HEK293 (cell line): ENCODE measurements around the gene GJA1.

Experiments
- ZBTB8A ChIP-seq: fragments of 450-650 bp; formaldehyde crosslinking; IDR thresholded peaks from 2 replicates; pipeline ENCODE4 v1.5.1; 2016; ENCODE audit warnings: missing biosample characterization, missing genetic modification characterization
- ZFP3 ChIP-seq: fragments of 450-650 bp; formaldehyde crosslinking; IDR thresholded peaks from 2 replicates; pipeline ENCODE4 v1.5.1; 2016; ENCODE audit warnings: low read depth, missing biosample characterization, missing genetic modification characterization
- ZNF140 ChIP-seq: fragments of 450-650 bp; formaldehyde crosslinking; IDR thresholded peaks from 2 replicates; pipeline ENCODE4 v1.5.1; 2016; ENCODE audit warnings: missing biosample characterization, missing genetic modification characterization
- ZNF202 ChIP-seq: fragments of 450-650 bp; formaldehyde crosslinking; IDR thresholded peaks from 2 replicates; pipeline ENCODE4 v1.5.1; 2016; ENCODE audit warnings: missing biosample characterization, missing genetic modification characterization, borderline replicate concordance
- ZNF266 ChIP-seq: fragments of 450-650 bp; formaldehyde crosslinking; IDR thresholded peaks from 2 replicates; pipeline ENCODE4 v1.5.1; 2016; ENCODE audit warnings: missing biosample characterization, missing genetic modification characterization, low read depth
- ZNF394 ChIP-seq: fragments of 450-650 bp; formaldehyde crosslinking; IDR thresholded peaks from 2 replicates; pipeline ENCODE4 v1.5.1; 2016; ENCODE audit warnings: missing biosample characterization, missing genetic modification characterization, mild to moderate bottlenecking, moderate library complexity, borderline replicate concordance
- ZNF426 ChIP-seq: fragments of 450-650 bp; formaldehyde crosslinking; IDR thresholded peaks from 2 replicates; pipeline ENCODE4 v1.5.1; 2017; ENCODE audit warnings: missing biosample characterization, missing genetic modification characterization, mild to moderate bottlenecking, inconsistent platforms, moderate library complexity
- ZNF510 ChIP-seq: fragments of 450-650 bp; formaldehyde crosslinking; IDR thresholded peaks from 2 replicates; pipeline ENCODE4 v1.5.1; 2018; ENCODE audit warnings: mild to moderate bottlenecking, missing genetic modification characterization, missing biosample characterization; ENCODE audit not compliant: insufficient replicate concordance
- ZNF555 ChIP-seq: fragments of 450-650 bp; formaldehyde crosslinking; conservative IDR thresholded peaks from 2 replicates; pipeline ENCODE4 v1.5.1; 2017; ENCODE audit warnings: missing biosample characterization, mild to moderate bottlenecking, missing genetic modification characterization, inconsistent platforms
- ZNF558 ChIP-seq: fragments of 450-650 bp; formaldehyde crosslinking; IDR thresholded peaks from 2 replicates; pipeline ENCODE4 v1.5.1; 2016; ENCODE audit warnings: missing biosample characterization, missing genetic modification characterization
- ZNF560 ChIP-seq: fragments of 450-650 bp; formaldehyde crosslinking; IDR thresholded peaks from 2 replicates; pipeline ENCODE4 v1.5.1; 2017; ENCODE audit warnings: missing biosample characterization, missing genetic modification characterization, borderline replicate concordance
- ZNF623 ChIP-seq: fragments of 450-650 bp; formaldehyde crosslinking; IDR thresholded peaks from 2 replicates; pipeline ENCODE4 v1.5.1; 2016; ENCODE audit warnings: missing biosample characterization, missing genetic modification characterization
- ZNF654 ChIP-seq: fragments of 450-650 bp; formaldehyde crosslinking; IDR thresholded peaks from 2 replicates; pipeline ENCODE4 v1.5.1; 2016; ENCODE audit warnings: low read depth, missing biosample characterization, missing genetic modification characterization
- TF ChIP-seq, protein P1 (sequence below): fragments of 450-650 bp; formaldehyde crosslinking; IDR thresholded peaks from 2 replicates; pipeline ENCODE4 v1.5.1; 2016; ENCODE audit warnings: missing biosample characterization, missing genetic modification characterization
- TF ChIP-seq, protein P2 (sequence below): fragments of 450-650 bp; formaldehyde crosslinking; conservative IDR thresholded peaks from 2 replicates; pipeline ENCODE4 v1.5.1; 2016; ENCODE audit warnings: low read depth, missing biosample characterization, missing genetic modification characterization
- TF ChIP-seq, protein P3 (sequence below): fragments of 450-650 bp; formaldehyde crosslinking; conservative IDR thresholded peaks from 2 replicates; pipeline ENCODE4 v1.5.1; 2016; ENCODE audit warnings: low read depth, missing biosample characterization, missing genetic modification characterization
- TF ChIP-seq, protein P4 (sequence below): fragments of 450-650 bp; formaldehyde crosslinking; IDR thresholded peaks from 2 replicates; pipeline ENCODE4 v1.5.1; 2016; ENCODE audit warnings: missing biosample characterization, missing genetic modification characterization, borderline replicate concordance

The GJA1 gene

DNA sequence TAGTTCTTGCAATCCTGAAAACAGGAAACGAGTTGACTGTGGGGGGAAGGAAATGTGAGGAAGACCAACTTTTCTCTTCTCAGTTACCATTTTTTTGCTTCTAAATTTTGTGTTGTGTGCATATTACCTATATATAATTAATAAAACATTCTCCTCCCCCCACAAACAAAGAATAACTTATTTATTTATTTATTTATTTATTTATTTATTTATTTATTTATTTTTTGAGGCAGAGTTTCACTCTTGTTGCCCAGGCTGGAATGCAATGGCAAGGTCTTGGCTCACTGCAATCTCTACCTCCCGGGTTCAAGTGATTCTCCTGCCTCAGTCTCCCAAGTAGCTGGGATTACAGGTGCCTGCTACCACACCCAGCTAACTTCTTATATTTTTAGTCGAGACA is 48.9 kb upstream of the GJA1 start (continued):
- TF ChIP-seq ZNF654 (tag by site-specific recombination) (peak; percentile 37), ZNF510 (tag by site-specific recombination) (peak; percentile 77), ZFP3 (tag by site-specific recombination) (0 out of 2 replicates have a peak, but pooled peaks have one; percentile 15), ZNF394 (tag by site-specific recombination) (peak; percentile 95), ZNF560 (tag by site-specific recombination) (0 out of 2 replicates have a peak, but pooled peaks have one; percentile 36), ZNF558 (tag by site-specific recombination) (peak; percentile 55; the same call in 1 of the 2 replicates), ZNF202 (tag by site-specific recombination) (peak; percentile 68; the same call in 1 of the 2 replicates), ZNF623 (tag by site-specific recombination) (peak; percentile 75), ZNF555 (peak; percentile 91), ZNF140 (tag by site-specific recombination) (peak; percentile 80), ZBTB8A (tag by site-specific recombination) (peak; percentile 80), ZNF426 (tag by site-specific recombination) (peak; percentile 94), ZNF266 (tag by site-specific recombination) (peak; percentile 40; the same call in 1 of the 2 replicates)
- TF ChIP-seq, protein P1, sequence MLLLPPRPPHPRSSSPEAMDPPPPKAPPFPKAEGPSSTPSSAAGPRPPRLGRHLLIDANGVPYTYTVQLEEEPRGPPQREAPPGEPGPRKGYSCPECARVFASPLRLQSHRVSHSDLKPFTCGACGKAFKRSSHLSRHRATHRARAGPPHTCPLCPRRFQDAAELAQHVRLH (tag by site-specific recombination) = 0 out of 2 replicates have a peak, but pooled peaks have one; percentile 25
- TF ChIP-seq, protein P2, sequence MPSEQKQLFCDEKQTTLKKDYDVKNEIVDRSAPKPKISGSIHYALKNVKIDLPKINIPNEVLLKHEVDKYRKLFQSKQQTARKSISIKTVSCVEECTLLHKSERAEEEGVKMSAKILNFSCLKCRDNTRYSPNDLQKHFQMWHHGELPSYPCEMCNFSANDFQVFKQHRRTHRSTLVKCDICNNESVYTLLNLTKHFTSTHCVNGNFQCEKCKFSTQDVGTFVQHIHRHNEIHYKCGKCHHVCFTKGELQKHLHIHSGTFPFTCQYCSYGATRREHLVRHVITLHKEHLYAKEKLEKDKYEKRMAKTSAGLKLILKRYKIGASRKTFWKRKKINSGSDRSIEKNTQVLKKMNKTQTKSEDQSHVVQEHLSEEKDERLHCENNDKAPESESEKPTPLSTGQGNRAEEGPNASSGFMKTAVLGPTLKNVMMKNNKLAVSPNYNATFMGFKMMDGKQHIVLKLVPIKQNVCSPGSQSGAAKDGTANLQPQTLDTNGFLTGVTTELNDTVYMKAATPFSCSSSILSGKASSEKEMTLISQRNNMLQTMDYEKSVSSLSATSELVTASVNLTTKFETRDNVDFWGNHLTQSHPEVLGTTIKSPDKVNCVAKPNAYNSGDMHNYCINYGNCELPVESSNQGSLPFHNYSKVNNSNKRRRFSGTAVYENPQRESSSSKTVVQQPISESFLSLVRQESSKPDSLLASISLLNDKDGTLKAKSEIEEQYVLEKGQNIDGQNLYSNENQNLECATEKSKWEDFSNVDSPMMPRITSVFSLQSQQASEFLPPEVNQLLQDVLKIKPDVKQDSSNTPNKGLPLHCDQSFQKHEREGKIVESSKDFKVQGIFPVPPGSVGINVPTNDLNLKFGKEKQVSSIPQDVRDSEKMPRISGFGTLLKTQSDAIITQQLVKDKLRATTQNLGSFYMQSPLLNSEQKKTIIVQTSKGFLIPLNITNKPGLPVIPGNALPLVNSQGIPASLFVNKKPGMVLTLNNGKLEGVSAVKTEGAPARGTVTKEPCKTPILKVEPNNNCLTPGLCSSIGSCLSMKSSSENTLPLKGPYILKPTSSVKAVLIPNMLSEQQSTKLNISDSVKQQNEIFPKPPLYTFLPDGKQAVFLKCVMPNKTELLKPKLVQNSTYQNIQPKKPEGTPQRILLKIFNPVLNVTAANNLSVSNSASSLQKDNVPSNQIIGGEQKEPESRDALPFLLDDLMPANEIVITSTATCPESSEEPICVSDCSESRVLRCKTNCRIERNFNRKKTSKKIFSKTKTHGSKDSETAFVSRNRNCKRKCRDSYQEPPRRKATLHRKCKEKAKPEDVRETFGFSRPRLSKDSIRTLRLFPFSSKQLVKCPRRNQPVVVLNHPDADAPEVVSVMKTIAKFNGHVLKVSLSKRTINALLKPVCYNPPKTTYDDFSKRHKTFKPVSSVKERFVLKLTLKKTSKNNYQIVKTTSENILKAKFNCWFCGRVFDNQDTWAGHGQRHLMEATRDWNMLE = peak; percentile 90
- TF ChIP-seq, protein P3, sequence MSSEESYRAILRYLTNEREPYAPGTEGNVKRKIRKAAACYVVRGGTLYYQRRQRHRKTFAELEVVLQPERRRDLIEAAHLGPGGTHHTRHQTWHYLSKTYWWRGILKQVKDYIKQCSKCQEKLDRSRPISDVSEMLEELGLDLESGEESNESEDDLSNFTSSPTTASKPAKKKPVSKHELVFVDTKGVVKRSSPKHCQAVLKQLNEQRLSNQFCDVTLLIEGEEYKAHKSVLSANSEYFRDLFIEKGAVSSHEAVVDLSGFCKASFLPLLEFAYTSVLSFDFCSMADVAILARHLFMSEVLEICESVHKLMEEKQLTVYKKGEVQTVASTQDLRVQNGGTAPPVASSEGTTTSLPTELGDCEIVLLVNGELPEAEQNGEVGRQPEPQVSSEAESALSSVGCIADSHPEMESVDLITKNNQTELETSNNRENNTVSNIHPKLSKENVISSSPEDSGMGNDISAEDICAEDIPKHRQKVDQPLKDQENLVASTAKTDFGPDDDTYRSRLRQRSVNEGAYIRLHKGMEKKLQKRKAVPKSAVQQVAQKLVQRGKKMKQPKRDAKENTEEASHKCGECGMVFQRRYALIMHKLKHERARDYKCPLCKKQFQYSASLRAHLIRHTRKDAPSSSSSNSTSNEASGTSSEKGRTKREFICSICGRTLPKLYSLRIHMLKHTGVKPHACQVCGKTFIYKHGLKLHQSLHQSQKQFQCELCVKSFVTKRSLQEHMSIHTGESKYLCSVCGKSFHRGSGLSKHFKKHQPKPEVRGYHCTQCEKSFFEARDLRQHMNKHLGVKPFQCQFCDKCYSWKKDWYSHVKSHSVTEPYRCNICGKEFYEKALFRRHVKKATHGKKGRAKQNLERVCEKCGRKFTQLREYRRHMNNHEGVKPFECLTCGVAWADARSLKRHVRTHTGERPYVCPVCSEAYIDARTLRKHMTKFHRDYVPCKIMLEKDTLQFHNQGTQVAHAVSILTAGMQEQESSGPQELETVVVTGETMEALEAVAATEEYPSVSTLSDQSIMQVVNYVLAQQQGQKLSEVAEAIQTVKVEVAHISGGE (tag by site-specific recombination) = peak; percentile 78
- TF ChIP-seq, protein P4, sequence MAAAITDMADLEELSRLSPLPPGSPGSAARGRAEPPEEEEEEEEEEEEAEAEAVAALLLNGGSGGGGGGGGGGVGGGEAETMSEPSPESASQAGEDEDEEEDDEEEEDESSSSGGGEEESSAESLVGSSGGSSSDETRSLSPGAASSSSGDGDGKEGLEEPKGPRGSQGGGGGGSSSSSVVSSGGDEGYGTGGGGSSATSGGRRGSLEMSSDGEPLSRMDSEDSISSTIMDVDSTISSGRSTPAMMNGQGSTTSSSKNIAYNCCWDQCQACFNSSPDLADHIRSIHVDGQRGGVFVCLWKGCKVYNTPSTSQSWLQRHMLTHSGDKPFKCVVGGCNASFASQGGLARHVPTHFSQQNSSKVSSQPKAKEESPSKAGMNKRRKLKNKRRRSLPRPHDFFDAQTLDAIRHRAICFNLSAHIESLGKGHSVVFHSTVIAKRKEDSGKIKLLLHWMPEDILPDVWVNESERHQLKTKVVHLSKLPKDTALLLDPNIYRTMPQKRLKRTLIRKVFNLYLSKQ (tag by site-specific recombination) = 0 out of 2 replicates have a peak, but pooled peaks have one; percentile 17
